Gastrocnemius medialis (tissue), 4 donors: ENCODE measurements around the gene EEFSEC.

ENCODE experiments used
- POLR2A ChIP-seq, 2 donors: fragments of 450-650 bp; IDR thresholded peaks; one replicate each; pipeline ENCODE4 v1.6.1; 2017; ENCODE audit warnings: antibody characterized with exemption in 2 of 2, mild to moderate bottlenecking in 2 of 2, moderate library complexity in 2 of 2
- TF ChIP-seq, protein P1 (sequence below), 5 experiments: fragments of 450-650 bp in 3 of 5; fragments of 200-600 bp in 2 of 5; sonication (generic) in 2 of 5; IDR thresholded peaks in 4 of 5; conservative IDR thresholded peaks in 1 of 5; 1 replicate in 4 of 5; 2 replicates in 1 of 5; pipeline ENCODE4 v1.5.1; 2016 to 2019; ENCODE audit warnings: antibody characterized with exemption in 5 of 5, mild to moderate bottlenecking in 3 of 5, moderate library complexity in 3 of 5

- TF ChIP-seq, protein P1, sequence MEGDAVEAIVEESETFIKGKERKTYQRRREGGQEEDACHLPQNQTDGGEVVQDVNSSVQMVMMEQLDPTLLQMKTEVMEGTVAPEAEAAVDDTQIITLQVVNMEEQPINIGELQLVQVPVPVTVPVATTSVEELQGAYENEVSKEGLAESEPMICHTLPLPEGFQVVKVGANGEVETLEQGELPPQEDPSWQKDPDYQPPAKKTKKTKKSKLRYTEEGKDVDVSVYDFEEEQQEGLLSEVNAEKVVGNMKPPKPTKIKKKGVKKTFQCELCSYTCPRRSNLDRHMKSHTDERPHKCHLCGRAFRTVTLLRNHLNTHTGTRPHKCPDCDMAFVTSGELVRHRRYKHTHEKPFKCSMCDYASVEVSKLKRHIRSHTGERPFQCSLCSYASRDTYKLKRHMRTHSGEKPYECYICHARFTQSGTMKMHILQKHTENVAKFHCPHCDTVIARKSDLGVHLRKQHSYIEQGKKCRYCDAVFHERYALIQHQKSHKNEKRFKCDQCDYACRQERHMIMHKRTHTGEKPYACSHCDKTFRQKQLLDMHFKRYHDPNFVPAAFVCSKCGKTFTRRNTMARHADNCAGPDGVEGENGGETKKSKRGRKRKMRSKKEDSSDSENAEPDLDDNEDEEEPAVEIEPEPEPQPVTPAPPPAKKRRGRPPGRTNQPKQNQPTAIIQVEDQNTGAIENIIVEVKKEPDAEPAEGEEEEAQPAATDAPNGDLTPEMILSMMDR (IDR thresholded peaks at IDR 0.05 in 4 of 5, conservative IDR thresholded peaks at IDR 0.05 in 1 of 5), result no peak
- TF ChIP-seq POLR2A (IDR thresholded peaks at IDR 0.05), result no peak
These were observed 288.8 kb downstream of the EEFSEC start for GRCh38 chr3:128442070-128442469.
